Upper lobe of left lung (tissue), 4 donors: Measurements from ENCODE around the gene GCAT.

ENCODE experiments used
- CTCF ChIP-seq, 6 experiments: fragments of 450-650 bp in 4 of 6; fragments of 200-600 bp in 2 of 6; sonication (generic) in 2 of 6; IDR thresholded peaks; one replicate each; pipeline ENCODE4 v1.5.1; 2016 to 2019; ENCODE audit warnings: antibody characterized with exemption in 6 of 6
- EP300 ChIP-seq, 4 donors: sonication (generic); formaldehyde crosslinking; IDR thresholded peaks; one replicate each; pipeline ENCODE4 v1.5.1; 2017; ENCODE audit warnings: antibody characterized with exemption in 4 of 4, control low read depth in 2 of 4
- POLR2AphosphoS5 ChIP-seq, 2 donors: sonication (generic); formaldehyde crosslinking; IDR thresholded peaks; one replicate each; pipeline ENCODE4 v1.5.1; 2017; ENCODE audit warnings: antibody characterized with exemption in 2 of 2

- TF ChIP-seq POLR2AphosphoS5 (IDR thresholded peaks at IDR 0.05) (no peak), CTCF (IDR thresholded peaks at IDR 0.05) (no peak), EP300 (IDR thresholded peaks at IDR 0.05) (no peak)
Measured at GRCh38 chr22:37831472-37831871, 23.7 kb downstream of the GCAT start.
